Measurements from ENCODE around the gene EMC6.

Gene EMC6

DNA sequence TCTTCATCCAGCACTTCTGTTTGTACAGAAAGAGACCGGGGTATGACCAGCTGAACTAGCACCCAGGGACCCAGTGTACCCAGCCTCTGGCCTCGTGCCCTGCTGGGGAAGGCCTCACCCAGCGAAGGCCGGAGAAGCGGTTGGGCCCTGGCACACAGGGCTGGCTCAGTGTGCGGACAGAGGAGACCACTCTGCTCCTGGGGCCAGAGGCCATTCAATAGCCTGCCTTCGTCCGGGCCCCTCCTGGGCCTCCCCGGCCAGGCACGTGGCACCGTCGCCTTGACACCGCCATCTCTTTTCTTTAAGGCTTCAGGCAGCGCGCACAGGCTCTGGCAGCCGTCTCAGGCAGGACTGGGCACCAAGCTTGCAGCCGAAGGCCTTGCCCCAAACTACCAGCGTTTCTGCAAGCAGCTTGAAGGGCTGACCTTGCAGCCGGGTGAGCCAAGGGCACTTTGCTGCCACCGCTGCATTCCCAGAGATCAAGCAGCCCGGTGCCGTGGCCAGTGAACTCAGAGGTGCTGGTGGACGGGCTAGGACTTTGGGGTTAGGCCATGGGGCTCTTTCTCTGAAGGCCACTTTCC, 8.2 kb upstream of the EMC6 start:
- no peak for DNase-seq
- Histone ChIP-seq H2AFZ (ENCODE audit: low read depth, low read length) (no peak overlapping the region), H3K4me2 (ENCODE audit: insufficient read depth, low read length) (no peak overlapping the region), H3K4me1 (ENCODE audit: insufficient read depth, low read length) (no peaks in the 10 kb centered on the region), H3K36me3 (ENCODE audit: insufficient read depth, low read length) (peaks cover 26% of the 10 kb centered on the region), H4K20me1 (ENCODE audit: insufficient read depth, low read length) (peaks cover 4% of the 10 kb centered on the region; the same call in 1 of the 2 replicates), H3K27me3 (ENCODE audit: insufficient read depth, low read length, poor library complexity) (no peaks in the 10 kb centered on the region), H3K79me2 (ENCODE audit: insufficient read depth, low read length) (no peaks in the 10 kb centered on the region), H3K4me3 (ENCODE audit: low read depth in 1 of 2, low read length in 2 of 2) (no peak overlapping the region), H3K9ac (ENCODE audit: low read depth, low read length) (no peak overlapping the region), H3K27ac (ENCODE audit: low read length) (no peak overlapping the region), H3K9me3 (ENCODE audit: insufficient read depth, low read length, severe bottlenecking) (no peaks in the 10 kb centered on the region)
- no peak for TF ChIP-seq EZH2 (IDR thresholded peaks at IDR 0.05; ENCODE audit: borderline replicate concordance, low read depth, low read length, severe bottlenecking)
- TF ChIP-seq, protein P1, sequence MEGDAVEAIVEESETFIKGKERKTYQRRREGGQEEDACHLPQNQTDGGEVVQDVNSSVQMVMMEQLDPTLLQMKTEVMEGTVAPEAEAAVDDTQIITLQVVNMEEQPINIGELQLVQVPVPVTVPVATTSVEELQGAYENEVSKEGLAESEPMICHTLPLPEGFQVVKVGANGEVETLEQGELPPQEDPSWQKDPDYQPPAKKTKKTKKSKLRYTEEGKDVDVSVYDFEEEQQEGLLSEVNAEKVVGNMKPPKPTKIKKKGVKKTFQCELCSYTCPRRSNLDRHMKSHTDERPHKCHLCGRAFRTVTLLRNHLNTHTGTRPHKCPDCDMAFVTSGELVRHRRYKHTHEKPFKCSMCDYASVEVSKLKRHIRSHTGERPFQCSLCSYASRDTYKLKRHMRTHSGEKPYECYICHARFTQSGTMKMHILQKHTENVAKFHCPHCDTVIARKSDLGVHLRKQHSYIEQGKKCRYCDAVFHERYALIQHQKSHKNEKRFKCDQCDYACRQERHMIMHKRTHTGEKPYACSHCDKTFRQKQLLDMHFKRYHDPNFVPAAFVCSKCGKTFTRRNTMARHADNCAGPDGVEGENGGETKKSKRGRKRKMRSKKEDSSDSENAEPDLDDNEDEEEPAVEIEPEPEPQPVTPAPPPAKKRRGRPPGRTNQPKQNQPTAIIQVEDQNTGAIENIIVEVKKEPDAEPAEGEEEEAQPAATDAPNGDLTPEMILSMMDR (IDR thresholded peaks at IDR 0.05; ENCODE audit: borderline replicate concordance, extremely low read depth, low read length, poor library complexity, severe bottlenecking), result no peak
- ATAC-seq (ENCODE audit: insufficient read depth, low read depth), result no peak

DNA sequence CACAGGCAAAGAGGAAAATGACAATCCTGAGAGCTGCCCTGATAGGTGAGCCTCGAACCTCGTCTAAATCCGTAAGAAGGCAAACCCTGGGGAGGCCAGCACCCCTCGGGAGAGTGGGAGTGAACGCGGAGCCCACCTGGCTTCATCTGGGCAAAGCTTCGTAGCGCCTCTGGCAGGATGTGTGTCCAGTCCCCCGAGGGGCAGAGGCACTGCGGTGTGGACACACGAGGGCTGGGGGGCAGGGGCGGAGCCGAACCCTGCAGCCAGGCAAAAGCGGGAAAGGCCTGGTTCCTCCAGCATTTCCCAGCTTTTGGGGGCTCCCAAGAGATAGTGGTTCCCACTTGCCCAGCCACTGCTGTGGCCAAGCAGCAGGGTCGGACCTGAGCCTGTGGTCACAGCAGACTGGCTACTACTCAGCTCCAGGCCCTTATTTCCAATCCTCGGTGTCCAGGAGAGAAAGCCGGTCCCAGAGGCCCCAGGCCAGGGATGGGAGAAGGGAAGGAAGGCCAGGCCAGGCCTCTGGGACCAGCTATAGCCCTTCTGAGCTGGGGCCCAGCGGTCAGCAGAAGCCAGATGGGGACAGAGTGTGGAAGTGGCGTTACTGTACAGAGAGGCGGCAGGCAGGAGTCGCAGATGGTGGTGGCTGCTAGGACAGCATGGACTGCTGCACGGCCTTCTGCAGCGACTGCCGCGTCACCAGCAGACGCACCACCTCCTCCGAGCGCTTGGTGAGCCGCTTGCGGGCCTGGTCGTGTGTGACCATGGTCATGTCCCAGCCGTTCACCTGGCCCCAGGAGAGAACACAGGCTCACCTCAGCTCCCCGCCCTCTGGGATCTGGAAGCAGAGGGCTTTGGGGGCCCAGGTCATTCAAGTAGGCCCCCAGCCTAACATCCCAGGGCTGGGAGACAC, 5.3 kb upstream of the EMC6 start:
- H3K4me1 ChIP-seq (ENCODE audit: insufficient read depth, low read length), result peaks cover 15% of the 10 kb centered on the region
- TF ChIP-seq, protein P1 (IDR thresholded peaks at IDR 0.05; ENCODE audit: borderline replicate concordance, extremely low read depth, low read length, poor library complexity, severe bottlenecking), result no peak
- no peak overlapping the region for H3K9ac ChIP-seq (ENCODE audit: low read depth, low read length)
- no peak for ATAC-seq (ENCODE audit: insufficient read depth, low read depth)
- H3K27ac ChIP-seq (ENCODE audit: low read length), result no peak overlapping the region
- H3K4me2 ChIP-seq (ENCODE audit: insufficient read depth, low read length), result no peak overlapping the region
- H3K27me3 ChIP-seq (ENCODE audit: insufficient read depth, low read length, poor library complexity), result no peaks in the 10 kb centered on the region
- DNase-seq, result no peak
- H3K9me3 ChIP-seq (ENCODE audit: insufficient read depth, low read length, severe bottlenecking), result no peaks in the 10 kb centered on the region
- H2AFZ ChIP-seq (ENCODE audit: low read depth, low read length), result no peak overlapping the region
- peaks cover 9% of the 10 kb centered on the region for H4K20me1 ChIP-seq (ENCODE audit: insufficient read depth, low read length)
- peaks cover 26% of the 10 kb centered on the region for H3K36me3 ChIP-seq (ENCODE audit: insufficient read depth, low read length)
- H3K79me2 ChIP-seq (ENCODE audit: insufficient read depth, low read length), result peaks cover 11% of the 10 kb centered on the region
- no peak overlapping the region for H3K4me3 ChIP-seq (ENCODE audit: low read depth in 1 of 2, low read length in 2 of 2)

DNA sequence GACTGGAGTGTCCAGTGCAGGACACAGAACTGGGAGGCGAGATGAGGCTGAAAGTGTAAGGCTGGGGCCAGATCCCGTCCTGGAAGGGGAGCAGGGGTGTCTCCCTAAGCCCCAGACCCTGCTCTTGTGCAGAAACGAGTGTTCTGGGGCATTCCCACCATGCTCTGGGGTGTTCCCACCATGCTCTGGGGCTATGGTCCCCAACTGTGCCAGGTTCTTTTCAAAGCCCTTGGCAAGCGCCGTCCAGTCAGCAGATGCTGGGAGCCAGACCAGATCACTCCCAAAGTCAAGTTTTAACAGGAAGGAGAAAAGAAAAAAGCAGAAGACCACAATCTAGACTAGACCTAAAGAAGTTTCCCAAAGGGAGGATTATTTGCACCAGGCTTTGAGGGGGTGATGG, 2.8 kb upstream of the EMC6 start:
- DNase-seq (no peak), ATAC-seq (ENCODE audit: insufficient read depth, low read depth) (no peak)
- H3K27me3 ChIP-seq (ENCODE audit: insufficient read depth, low read length, poor library complexity), result no peaks in the 10 kb centered on the region
- no peaks in the 10 kb centered on the region for H3K9me3 ChIP-seq (ENCODE audit: insufficient read depth, low read length, severe bottlenecking)
- TF ChIP-seq EZH2 (IDR thresholded peaks at IDR 0.05; ENCODE audit: borderline replicate concordance, low read depth, low read length, severe bottlenecking), result no peak
- TF ChIP-seq, protein P1 (IDR thresholded peaks at IDR 0.05; ENCODE audit: borderline replicate concordance, extremely low read depth, low read length, poor library complexity, severe bottlenecking), result no peak
- H3K4me1 ChIP-seq (ENCODE audit: insufficient read depth, low read length), result peaks cover 30% of the 10 kb centered on the region
- H2AFZ ChIP-seq (ENCODE audit: low read depth, low read length), result no peak overlapping the region
- peaks cover 30% of the 10 kb centered on the region for H3K79me2 ChIP-seq (ENCODE audit: insufficient read depth, low read length)
- no peak overlapping the region for H3K9ac ChIP-seq (ENCODE audit: low read depth, low read length)
- no peak overlapping the region for H3K4me2 ChIP-seq (ENCODE audit: insufficient read depth, low read length)
- H3K4me3 ChIP-seq (ENCODE audit: low read depth in 1 of 2, low read length in 2 of 2), result no peak overlapping the region
- H3K27ac ChIP-seq (ENCODE audit: low read length), result no peak overlapping the region
- peaks cover 18% of the 10 kb centered on the region for H4K20me1 ChIP-seq (ENCODE audit: insufficient read depth, low read length)
- peaks cover 24% of the 10 kb centered on the region for H3K36me3 ChIP-seq (ENCODE audit: insufficient read depth, low read length)
